Measurements from ENCODE around the gene FGFBP1. TPM values are rescaled to one million over a fixed set of nuclear protein-coding genes. Genes with fewer than 3 reads are reported as not detected.

FGFBP1 gene
- total RNA-seq, 1 donor from 2014 or later: not detected

- TF ChIP-seq CTCF (IDR thresholded peaks at IDR 0.05): no peak
- no peak overlapping the region for H3K4me3 Mint-ChIP-seq (ENCODE audit: unreplicated experiment)
- no peak for DNase-seq (ENCODE audit: extremely low spot score, unreplicated experiment)
- no peaks in the 10 kb centered on the region for H3K4me1 Mint-ChIP-seq (ENCODE audit: unreplicated experiment)
- no peaks in the 10 kb centered on the region for H3K36me3 Mint-ChIP-seq (ENCODE audit: unreplicated experiment)
- no peak overlapping the region for H3K27ac Mint-ChIP-seq (ENCODE audit: unreplicated experiment)
- no peaks in the 10 kb centered on the region for H3K27me3 Mint-ChIP-seq (ENCODE audit: unreplicated experiment)
- no peaks in the 10 kb centered on the region for H3K9me3 Mint-ChIP-seq (ENCODE audit: unreplicated experiment)
Measured at GRCh38 chr4:15929540-15929939, 9.0 kb downstream of the FGFBP1 start.

- no peaks in the 10 kb centered on the region for H3K4me1 Mint-ChIP-seq (ENCODE audit: unreplicated experiment)
- no peaks in the 10 kb centered on the region for H3K36me3 Mint-ChIP-seq (ENCODE audit: unreplicated experiment)
- no peak for DNase-seq (ENCODE audit: extremely low spot score, unreplicated experiment)
- H3K27me3 Mint-ChIP-seq (ENCODE audit: unreplicated experiment): no peaks in the 10 kb centered on the region
- H3K27ac Mint-ChIP-seq (ENCODE audit: unreplicated experiment): no peak overlapping the region
- no peak for TF ChIP-seq CTCF (IDR thresholded peaks at IDR 0.05)
- H3K9me3 Mint-ChIP-seq (ENCODE audit: unreplicated experiment): no peaks in the 10 kb centered on the region
- H3K4me3 Mint-ChIP-seq (ENCODE audit: unreplicated experiment): no peak overlapping the region
Measured at GRCh38 chr4:15928883-15929282, 9.7 kb downstream of the FGFBP1 start.

- DNase-seq (ENCODE audit: extremely low spot score, unreplicated experiment): no peak
- Mint-ChIP-seq H3K27ac (ENCODE audit: unreplicated experiment) (no peak overlapping the region), H3K36me3 (ENCODE audit: unreplicated experiment) (no peaks in the 10 kb centered on the region), H3K4me1 (ENCODE audit: unreplicated experiment) (peaks cover 4% of the 10 kb centered on the region), H3K9me3 (ENCODE audit: unreplicated experiment) (no peaks in the 10 kb centered on the region), H3K4me3 (ENCODE audit: unreplicated experiment) (no peak overlapping the region), H3K27me3 (ENCODE audit: unreplicated experiment) (no peaks in the 10 kb centered on the region)
- no peak for TF ChIP-seq CTCF (IDR thresholded peaks at IDR 0.05)
Measured at GRCh38 chr4:15926486-15926885, 12.1 kb downstream of the FGFBP1 start.

- no peak overlapping the region for H3K4me3 Mint-ChIP-seq (ENCODE audit: unreplicated experiment)
- peaks cover 11% of the 10 kb centered on the region for H3K4me1 Mint-ChIP-seq (ENCODE audit: unreplicated experiment)
- no peaks in the 10 kb centered on the region for H3K9me3 Mint-ChIP-seq (ENCODE audit: unreplicated experiment)
- DNase-seq (ENCODE audit: extremely low spot score, unreplicated experiment): no peak
- TF ChIP-seq CTCF (IDR thresholded peaks at IDR 0.05): no peak
- no peak overlapping the region for H3K27ac Mint-ChIP-seq (ENCODE audit: unreplicated experiment)
- H3K36me3 Mint-ChIP-seq (ENCODE audit: unreplicated experiment): no peaks in the 10 kb centered on the region
- H3K27me3 Mint-ChIP-seq (ENCODE audit: unreplicated experiment): no peaks in the 10 kb centered on the region
Measured at GRCh38 chr4:15925830-15926229, 12.7 kb downstream of the FGFBP1 start.

GRCh38 chr4:15921592-15921932, 17.0 kb downstream of the FGFBP1 start:
- H3K4me1 Mint-ChIP-seq (ENCODE audit: unreplicated experiment): peaks cover 22% of the 10 kb centered on the region
- DNase-seq (ENCODE audit: extremely low spot score, unreplicated experiment): no peak
- no peak overlapping the region for H3K4me3 Mint-ChIP-seq (ENCODE audit: unreplicated experiment)
- H3K9me3 Mint-ChIP-seq (ENCODE audit: unreplicated experiment): no peaks in the 10 kb centered on the region
- H3K27ac Mint-ChIP-seq (ENCODE audit: unreplicated experiment): peak overlapping the region; percentile 72
- no peak for TF ChIP-seq CTCF (IDR thresholded peaks at IDR 0.05)
- H3K36me3 Mint-ChIP-seq (ENCODE audit: unreplicated experiment): no peaks in the 10 kb centered on the region
- no peaks in the 10 kb centered on the region for H3K27me3 Mint-ChIP-seq (ENCODE audit: unreplicated experiment)

All from osteocyte (in vitro differentiated cells).